Caco-2 (cell line): ENCODE data around the gene ACAP3. TPM values are rescaled to one million over a fixed set of nuclear protein-coding genes. Genes with fewer than 3 reads are reported as not detected.

Experiments
- BruUV-seq: library from RNA; stranded (reverse); fragments of 400-500 nt; replicated peaks from 2 replicates; lab custom pipeline; 2021; lab: Mats Ljungman, UMichigan
- CTCF ChIA-PET: fragments of 300-600 bp; sonication (Branson Sonifier 250); formaldehyde crosslinking; loops from one replicate; lab custom pipeline; 2022; ENCODE audit warnings: antibody characterized with exemption; lab: Charles Lee
- POLR2A ChIA-PET: fragments of 300-600 bp; sonication (Branson Sonifier 250); formaldehyde crosslinking; loops from one replicate; lab custom pipeline; 2022; ENCODE audit warnings: antibody characterized with exemption; lab: Charles Lee
- DNase-seq, 2 experiments: peaks; one replicate each; pipeline versions ENCODE4 v3.0.0 to v3.0.0-alpha.2; 2020 to 2022
- H3K27me3 ChIP-seq: replicated peaks from 2 replicates; pipeline ENCODE4 v1.6.0; 2011; ENCODE audit warnings: low read length; ENCODE audit not compliant: control insufficient read depth, insufficient read depth
- H3K36me3 ChIP-seq: 2 replicates; pipeline ENCODE4 v1.5.1; 2011; ENCODE audit warnings: low read length; ENCODE audit not compliant: control insufficient read depth, insufficient read depth
- H3K4me1 ChIP-seq: fragments of 250-450 bp; sonication (Bioruptor Pico); 2 replicates; pipeline ENCODE4 v1.5.1; 2020; ENCODE audit warnings: mild to moderate bottlenecking
- H3K4me3 ChIP-seq: 2 replicates; pipeline ENCODE4 v1.5.1; 2011; ENCODE audit warnings: low read depth, mild to moderate bottlenecking, control low read depth, low read length
- H3K9me3 ChIP-seq: fragments of 250-450 bp; sonication (Bioruptor Pico); 2 replicates; pipeline ENCODE4 v1.5.1; 2020; ENCODE audit warnings: mild to moderate bottlenecking, moderate library complexity
- H3K27ac Mint-ChIP-seq: one replicate; pipeline ENCODE4 v1.8.0; 2022; ENCODE audit warnings: mixed read lengths; ENCODE audit not compliant: unreplicated experiment
- H3K27me3 Mint-ChIP-seq: one replicate; pipeline ENCODE4 v1.8.0; 2022; ENCODE audit warnings: mixed read lengths; ENCODE audit not compliant: insufficient read depth, unreplicated experiment
- H3K36me3 Mint-ChIP-seq: one replicate; pipeline ENCODE4 v1.8.0; 2022; ENCODE audit warnings: mild to moderate bottlenecking, mixed read lengths; ENCODE audit not compliant: insufficient read depth, unreplicated experiment
- H3K4me1 Mint-ChIP-seq: one replicate; pipeline ENCODE4 v1.8.0; 2022; ENCODE audit warnings: low read depth, mixed read lengths; ENCODE audit not compliant: unreplicated experiment
- H3K4me3 Mint-ChIP-seq: one replicate; pipeline ENCODE4 v1.8.0; 2022; ENCODE audit warnings: mild to moderate bottlenecking, moderate library complexity, mixed read lengths; ENCODE audit not compliant: unreplicated experiment
- H3K9me3 Mint-ChIP-seq: one replicate; pipeline ENCODE4 v1.8.0; 2022; ENCODE audit warnings: mixed read lengths; ENCODE audit not compliant: unreplicated experiment
- CTCF ChIP-seq, 2 experiments: fragments of 200-600 bp in 1 of 2; IDR thresholded peaks; 1 replicate in 1 of 2; 2 replicates in 1 of 2; pipeline versions ENCODE4 v1.5.1 to v1.8.0; 2011 to 2022; ENCODE audit warnings: antibody characterized with exemption in 1 of 2, control low read depth in 1 of 2, inconsistent platforms in 1 of 2, low read depth in 1 of 2, low read length in 1 of 2, mild to moderate bottlenecking in 1 of 2, moderate library complexity in 1 of 2; ENCODE audit not compliant: insufficient read depth in 1 of 2, severe bottlenecking in 1 of 2, unreplicated experiment in 1 of 2
- intact Hi-C: fragments of 100-400 bp; cut with micrococcal nuclease; formaldehyde crosslinking; loops from one replicate; pipeline ENCODE4 v1.10.0; 2022; ENCODE audit not compliant: unreplicated experiment
- total RNA-seq: library from RNA; stranded (reverse); gene quantifications from 2 replicates; pipeline ENCODE4 v1.2.3, GENCODE V29; 2022

Gene ACAP3
- total RNA-seq, 1 experiment from 2014 or later: 46.6 TPM

- DNase-seq: no peak
- no peak overlapping the region for H3K27ac Mint-ChIP-seq
- Histone ChIP-seq H3K4me3 (no peak overlapping the region), H3K9me3 (no peaks in the 10 kb centered on the region), H3K36me3 (no peaks in the 10 kb centered on the region), H3K4me1 (0 out of 2 replicates have a peak, but pooled peaks cover 5% of the 10 kb centered on the region), H3K27me3 (no peaks in the 10 kb centered on the region)
- intact Hi-C loops: no loop called here
- no peak for TF ChIP-seq CTCF (IDR thresholded peaks at IDR 0.05; ENCODE audit: insufficient read depth in 1 of 2, low read depth in 1 of 2, low read length in 1 of 2, severe bottlenecking in 1 of 2, unreplicated experiment in 1 of 2)
- H3K4me1 Mint-ChIP-seq: peaks cover 6% of the 10 kb centered on the region
- H3K27me3 Mint-ChIP-seq: no peaks in the 10 kb centered on the region
- no TSS peak for BruUV-seq
- H3K36me3 Mint-ChIP-seq: peaks cover 44% of the 10 kb centered on the region
- ChIA-PET CTCF (no interaction called here), POLR2A (no interaction called here)
- no peaks in the 10 kb centered on the region for H3K9me3 Mint-ChIP-seq
- H3K4me3 Mint-ChIP-seq: no peak overlapping the region
Measured at GRCh38 chr1:1328254-1328653, 20.5 kb upstream of the ACAP3 start.

GRCh38 chr1:1327291-1327690 is 19.6 kb upstream of the ACAP3 start:
- Histone ChIP-seq H3K4me3 (no peak overlapping the region), H3K36me3 (no peaks in the 10 kb centered on the region), H3K4me1 (0 out of 2 replicates have a peak, but pooled peaks cover 5% of the 10 kb centered on the region), H3K9me3 (no peaks in the 10 kb centered on the region), H3K27me3 (no peaks in the 10 kb centered on the region)
- Mint-ChIP-seq H3K4me1 (peaks cover 7% of the 10 kb centered on the region), H3K4me3 (no peak overlapping the region), H3K36me3 (peaks cover 42% of the 10 kb centered on the region), H3K9me3 (no peaks in the 10 kb centered on the region), H3K27me3 (no peaks in the 10 kb centered on the region), H3K27ac (no peak overlapping the region)
- BruUV-seq: no TSS peak
- no peak for DNase-seq
- POLR2A ChIA-PET: no interaction called here
- TF ChIP-seq CTCF (IDR thresholded peaks at IDR 0.05; ENCODE audit: insufficient read depth in 1 of 2, low read depth in 1 of 2, low read length in 1 of 2, severe bottlenecking in 1 of 2, unreplicated experiment in 1 of 2): no peak
- CTCF ChIA-PET: no interaction called here
- intact Hi-C loops: no loop called here

GRCh38 chr1:1326075-1326605 is 18.4 kb upstream of the ACAP3 start:
- Mint-ChIP-seq H3K36me3 (peaks cover 35% of the 10 kb centered on the region), H3K4me3 (peak overlapping the region; percentile 52), H3K9me3 (no peaks in the 10 kb centered on the region), H3K27ac (no peak overlapping the region), H3K27me3 (no peaks in the 10 kb centered on the region), H3K4me1 (peaks cover 7% of the 10 kb centered on the region)
- ChIA-PET POLR2A (interaction anchor here (0.9 kb wide), 1 partner anchor 47 kb away, joined by 3 read pairs; no protein-coding TSS in a partner anchor), CTCF (no interaction called here)
- Histone ChIP-seq H3K9me3 (no peaks in the 10 kb centered on the region), H3K27me3 (no peaks in the 10 kb centered on the region), H3K4me3 (no peak overlapping the region), H3K36me3 (no peaks in the 10 kb centered on the region), H3K4me1 (0 out of 2 replicates have a peak, but pooled peaks cover 5% of the 10 kb centered on the region)
- no TSS peak for BruUV-seq
- intact Hi-C loops: no loop called here
- DNase-seq: no peak
- no peak for TF ChIP-seq CTCF (IDR thresholded peaks at IDR 0.05; ENCODE audit: insufficient read depth in 1 of 2, low read depth in 1 of 2, low read length in 1 of 2, severe bottlenecking in 1 of 2, unreplicated experiment in 1 of 2)
